Endothelial cell (in vitro differentiated cells): ENCODE results near the gene VPS13D. TPM values are rescaled to one million over a fixed set of nuclear protein-coding genes. Genes with fewer than 3 reads are reported as not detected.

Source experiments
- DNase-seq: peaks from one replicate; pipeline ENCODE4 v3.0.0; 2021; ENCODE audit warnings: low spot score
- H3K27ac Mint-ChIP-seq: one replicate; pipeline ENCODE4 v1.8.0; 2021; ENCODE audit warnings: mixed read lengths, inconsistent platforms; ENCODE audit not compliant: unreplicated experiment
- H3K27me3 Mint-ChIP-seq: one replicate; pipeline ENCODE4 v1.8.0; 2021; ENCODE audit warnings: mild to moderate bottlenecking, moderate library complexity, mixed read lengths, inconsistent platforms; ENCODE audit not compliant: unreplicated experiment
- H3K36me3 Mint-ChIP-seq: one replicate; pipeline ENCODE4 v1.8.0; 2021; ENCODE audit warnings: mild to moderate bottlenecking, low read depth, mixed read lengths, inconsistent platforms; ENCODE audit not compliant: unreplicated experiment
- H3K4me1 Mint-ChIP-seq: one replicate; pipeline ENCODE4 v1.8.0; 2021; ENCODE audit warnings: mild to moderate bottlenecking, mixed read lengths, inconsistent platforms; ENCODE audit not compliant: unreplicated experiment
- H3K4me3 Mint-ChIP-seq: one replicate; pipeline ENCODE4 v1.8.0; 2021; ENCODE audit warnings: mild to moderate bottlenecking, mixed read lengths, inconsistent platforms; ENCODE audit not compliant: unreplicated experiment
- H3K9me3 Mint-ChIP-seq: one replicate; pipeline ENCODE4 v1.8.0; 2021; ENCODE audit warnings: mixed read lengths, inconsistent platforms; ENCODE audit not compliant: unreplicated experiment
- total RNA-seq: library from RNA; stranded (reverse); fragmentation: NEBNext Ultra II Directional; extraction: Animal tissue kit (Norgen Biotek cat#: 25700); gene quantifications from one replicate; pipeline ENCODE4 v1.2.1, GENCODE V29; 2021; ENCODE audit not compliant: unreplicated experiment
- TF ChIP-seq, protein P1 (sequence below): fragments of 200-600 bp; sonication (generic); IDR thresholded peaks from one replicate; pipeline ENCODE4 v1.5.0; 2021; ENCODE audit warnings: antibody characterized with exemption; ENCODE audit not compliant: unreplicated experiment

VPS13D gene
- total RNA-seq, 1 donor from 2014 or later, result 37.8 TPM

DNA sequence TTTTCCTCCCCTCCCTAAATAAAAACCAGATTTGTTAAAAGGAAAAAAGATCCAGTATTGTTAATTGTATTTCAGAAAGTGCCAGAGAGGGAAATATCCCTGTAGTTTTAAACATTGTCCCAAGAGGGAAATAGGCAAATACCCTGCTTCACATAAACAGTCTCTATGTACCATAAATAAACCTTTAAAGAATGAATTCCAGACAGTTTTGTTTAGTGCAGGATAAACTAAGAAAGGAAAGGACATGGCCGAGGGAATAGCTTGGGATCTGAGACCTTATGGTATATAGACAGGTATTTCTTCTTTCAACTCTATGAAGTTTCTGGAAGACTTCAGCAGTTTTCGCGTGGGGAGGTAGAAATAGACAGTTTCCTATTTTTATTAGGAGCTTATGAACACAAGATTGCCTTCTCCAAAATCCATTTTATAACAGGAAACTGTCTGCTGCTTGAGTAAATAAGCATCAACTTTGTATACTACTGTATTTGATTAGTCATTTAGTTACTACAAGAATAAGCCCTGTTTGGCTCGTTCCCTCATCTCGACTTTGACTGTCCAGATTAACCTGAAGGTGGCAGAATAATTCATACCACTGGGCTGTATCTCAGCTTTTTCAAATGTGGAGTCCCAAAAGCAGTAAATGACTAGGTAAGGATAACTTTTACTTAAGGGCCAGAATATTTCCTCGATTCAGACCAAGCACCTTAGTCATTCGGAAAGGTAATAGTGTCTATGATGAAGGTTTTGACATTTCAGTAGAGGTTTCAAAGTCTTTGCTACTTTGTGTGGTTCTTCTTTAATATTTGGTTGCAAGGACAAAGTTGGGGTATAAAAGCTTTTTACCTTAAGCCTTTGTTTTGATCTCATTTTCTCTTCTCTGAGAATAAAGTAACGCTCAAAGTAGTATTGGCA, 177.5 kb downstream of the VPS13D start:
- peaks cover 31% of the 10 kb centered on the region for H3K36me3 Mint-ChIP-seq
- TF ChIP-seq, protein P1, sequence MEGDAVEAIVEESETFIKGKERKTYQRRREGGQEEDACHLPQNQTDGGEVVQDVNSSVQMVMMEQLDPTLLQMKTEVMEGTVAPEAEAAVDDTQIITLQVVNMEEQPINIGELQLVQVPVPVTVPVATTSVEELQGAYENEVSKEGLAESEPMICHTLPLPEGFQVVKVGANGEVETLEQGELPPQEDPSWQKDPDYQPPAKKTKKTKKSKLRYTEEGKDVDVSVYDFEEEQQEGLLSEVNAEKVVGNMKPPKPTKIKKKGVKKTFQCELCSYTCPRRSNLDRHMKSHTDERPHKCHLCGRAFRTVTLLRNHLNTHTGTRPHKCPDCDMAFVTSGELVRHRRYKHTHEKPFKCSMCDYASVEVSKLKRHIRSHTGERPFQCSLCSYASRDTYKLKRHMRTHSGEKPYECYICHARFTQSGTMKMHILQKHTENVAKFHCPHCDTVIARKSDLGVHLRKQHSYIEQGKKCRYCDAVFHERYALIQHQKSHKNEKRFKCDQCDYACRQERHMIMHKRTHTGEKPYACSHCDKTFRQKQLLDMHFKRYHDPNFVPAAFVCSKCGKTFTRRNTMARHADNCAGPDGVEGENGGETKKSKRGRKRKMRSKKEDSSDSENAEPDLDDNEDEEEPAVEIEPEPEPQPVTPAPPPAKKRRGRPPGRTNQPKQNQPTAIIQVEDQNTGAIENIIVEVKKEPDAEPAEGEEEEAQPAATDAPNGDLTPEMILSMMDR, result no peak
- H3K4me1 Mint-ChIP-seq, result peaks cover 3% of the 10 kb centered on the region
- H3K27me3 Mint-ChIP-seq, result peaks cover 1% of the 10 kb centered on the region
- no peak for DNase-seq
- H3K4me3 Mint-ChIP-seq, result no peak overlapping the region
- no peaks in the 10 kb centered on the region for H3K9me3 Mint-ChIP-seq
- H3K27ac Mint-ChIP-seq, result no peak overlapping the region

GRCh38 chr1:12407962-12408454, 178.2 kb downstream of the VPS13D start:
- H3K27me3 Mint-ChIP-seq, result peaks cover 1% of the 10 kb centered on the region
- H3K27ac Mint-ChIP-seq, result no peak overlapping the region
- no peaks in the 10 kb centered on the region for H3K9me3 Mint-ChIP-seq
- DNase-seq, result no peak
- H3K4me3 Mint-ChIP-seq, result no peak overlapping the region
- TF ChIP-seq, protein P1, result no peak
- peaks cover 34% of the 10 kb centered on the region for H3K36me3 Mint-ChIP-seq
- peaks cover 3% of the 10 kb centered on the region for H3K4me1 Mint-ChIP-seq

DNA sequence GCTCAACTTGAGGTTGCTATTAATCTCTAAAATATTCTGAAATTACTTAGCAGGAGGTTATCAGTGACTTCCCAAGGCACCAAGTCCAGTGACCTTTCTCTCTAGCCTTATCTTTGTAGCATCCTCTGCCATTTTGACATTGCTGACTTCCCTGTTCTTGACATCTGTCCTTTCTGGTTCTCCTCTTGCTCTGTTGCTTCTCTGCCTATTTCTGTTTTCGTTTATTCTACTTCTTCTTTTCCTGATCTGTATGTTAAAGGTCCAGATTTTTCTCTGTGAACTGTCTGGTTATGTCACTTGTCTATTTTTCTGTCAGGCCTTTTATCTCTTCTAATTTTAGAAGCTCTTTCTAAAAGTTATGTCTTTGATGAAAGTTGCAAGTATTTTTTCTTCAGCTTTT, 178.8 kb downstream of the VPS13D start:
- no peak overlapping the region for H3K27ac Mint-ChIP-seq
- peaks cover 1% of the 10 kb centered on the region for H3K27me3 Mint-ChIP-seq
- no peaks in the 10 kb centered on the region for H3K9me3 Mint-ChIP-seq
- DNase-seq, result no peak
- H3K4me3 Mint-ChIP-seq, result no peak overlapping the region
- peaks cover 34% of the 10 kb centered on the region for H3K36me3 Mint-ChIP-seq
- TF ChIP-seq, protein P1, result no peak
- H3K4me1 Mint-ChIP-seq, result peaks cover 3% of the 10 kb centered on the region

- H3K27ac Mint-ChIP-seq, result no peak overlapping the region
Measured at GRCh38 chr1:12409681-12410080, 179.9 kb downstream of the VPS13D start.

More at GRCh38 chr1:12409681-12410080, 179.9 kb downstream of the VPS13D start:
- no peaks in the 10 kb centered on the region for H3K9me3 Mint-ChIP-seq
- H3K4me3 Mint-ChIP-seq, result peak overlapping the region; percentile 48
- H3K36me3 Mint-ChIP-seq, result peaks cover 27% of the 10 kb centered on the region
- H3K27me3 Mint-ChIP-seq, result no peaks in the 10 kb centered on the region
- TF ChIP-seq, protein P1, result no peak
- H3K4me1 Mint-ChIP-seq, result peaks cover 3% of the 10 kb centered on the region
- DNase-seq, result no peak
